Breast epithelium (tissue), 3 donors: ENCODE results near the gene RHAG.
"Not testable (repeated sequence)": the region's sequence is repeated elsewhere in the genome, so short reads cannot be mapped to it uniquely, and the experiment has no call there.

ENCODE experiments used
- CTCF ChIP-seq, 3 donors: fragments of 450-650 bp; IDR thresholded peaks; one replicate each; pipeline ENCODE4 v1.5.1; 2016 to 2017; ENCODE audit warnings: antibody characterized with exemption in 3 of 3, mild to moderate bottlenecking in 3 of 3, moderate library complexity in 3 of 3
- POLR2AphosphoS5 ChIP-seq, 3 donors: sonication (generic); formaldehyde crosslinking; IDR thresholded peaks; one replicate each; pipeline ENCODE4 v1.6.1; 2017; ENCODE audit warnings: antibody characterized with exemption in 3 of 3

DNA sequence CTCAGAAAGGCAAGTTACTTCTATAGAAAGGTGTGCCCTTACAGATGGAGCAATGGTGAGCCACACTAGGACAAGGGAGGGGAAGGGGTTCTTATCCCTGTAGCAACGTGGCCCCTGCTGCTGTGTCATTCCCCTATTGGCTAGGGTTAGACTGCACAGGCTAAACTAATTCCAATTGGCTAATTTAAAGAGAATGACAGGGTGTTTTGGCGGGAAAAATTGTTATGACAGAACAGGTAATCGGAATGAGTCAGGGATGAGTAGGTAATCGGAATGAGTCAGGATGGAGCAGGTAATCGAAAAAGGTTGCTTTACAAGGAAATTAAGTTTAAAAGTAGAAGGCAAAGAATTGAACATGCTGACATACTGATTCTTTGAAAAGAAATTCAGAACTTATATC, 49.4 kb downstream of the RHAG start:
- not testable (repeated sequence) for TF ChIP-seq POLR2AphosphoS5, CTCF (IDR thresholded peaks at IDR 0.05)
